GM19397 (cell line): Measurements from ENCODE around the gene GSG1L.

Source experiments
- ATAC-seq: cut with Tn5 transposase; IDR thresholded peaks from one replicate; pipeline ENCODE4 v1.9.1; 2021; ENCODE audit warnings: mild to moderate bottlenecking, moderate library complexity; ENCODE audit not compliant: unreplicated experiment

GSG1L gene

GRCh38 chr16:27779641-27780164, 283.8 kb downstream of the GSG1L start:
- no peak for ATAC-seq

- ATAC-seq: no peak
Measured at GRCh38 chr16:27778926-27779570, 284.5 kb downstream of the GSG1L start.

- no peak for ATAC-seq
Measured at GRCh38 chr16:27778171-27778925, 285.2 kb downstream of the GSG1L start.

- ATAC-seq: no peak
Measured at GRCh38 chr16:27777527-27777926, 286.0 kb downstream of the GSG1L start.

- ATAC-seq: no peak
Measured at GRCh38 chr16:27776556-27777225, 286.8 kb downstream of the GSG1L start.

- ATAC-seq: no peak
Measured at GRCh38 chr16:27775254-27775653, 288.3 kb downstream of the GSG1L start.

GRCh38 chr16:27774779-27775178, 288.7 kb downstream of the GSG1L start:
- no peak for ATAC-seq

- no peak for ATAC-seq
Measured at GRCh38 chr16:27773344-27773743, 290.2 kb downstream of the GSG1L start.

GRCh38 chr16:27772093-27772825, 291.3 kb downstream of the GSG1L start:
- ATAC-seq: no peak

- ATAC-seq: no peak
Measured at GRCh38 chr16:27771201-27771910, 292.2 kb downstream of the GSG1L start.

GRCh38 chr16:27770271-27771196, 293.0 kb downstream of the GSG1L start:
- ATAC-seq: no peak

GRCh38 chr16:27769561-27770255, 293.8 kb downstream of the GSG1L start:
- no peak for ATAC-seq

- ATAC-seq: no peak
Measured at GRCh38 chr16:27768651-27769272, 294.8 kb downstream of the GSG1L start.

GRCh38 chr16:27767971-27768591, 295.4 kb downstream of the GSG1L start:
- no peak for ATAC-seq

GRCh38 chr16:27767081-27767480, 296.4 kb downstream of the GSG1L start:
- ATAC-seq: no peak

GRCh38 chr16:27766236-27766925, 297.1 kb downstream of the GSG1L start:
- no peak for ATAC-seq
